Measurements from ENCODE around the gene BLACAT1. TPM values are rescaled to one million over a fixed set of nuclear protein-coding genes. Genes with fewer than 3 reads are reported as not detected.
A peak's percentile ranks its signal among the peaks of the same experiment; 100 is the strongest.

The BLACAT1 gene
- total and polyA plus RNA-seq, 4 donors = 0.44 to 2.1 (median 1.4) TPM

DNA sequence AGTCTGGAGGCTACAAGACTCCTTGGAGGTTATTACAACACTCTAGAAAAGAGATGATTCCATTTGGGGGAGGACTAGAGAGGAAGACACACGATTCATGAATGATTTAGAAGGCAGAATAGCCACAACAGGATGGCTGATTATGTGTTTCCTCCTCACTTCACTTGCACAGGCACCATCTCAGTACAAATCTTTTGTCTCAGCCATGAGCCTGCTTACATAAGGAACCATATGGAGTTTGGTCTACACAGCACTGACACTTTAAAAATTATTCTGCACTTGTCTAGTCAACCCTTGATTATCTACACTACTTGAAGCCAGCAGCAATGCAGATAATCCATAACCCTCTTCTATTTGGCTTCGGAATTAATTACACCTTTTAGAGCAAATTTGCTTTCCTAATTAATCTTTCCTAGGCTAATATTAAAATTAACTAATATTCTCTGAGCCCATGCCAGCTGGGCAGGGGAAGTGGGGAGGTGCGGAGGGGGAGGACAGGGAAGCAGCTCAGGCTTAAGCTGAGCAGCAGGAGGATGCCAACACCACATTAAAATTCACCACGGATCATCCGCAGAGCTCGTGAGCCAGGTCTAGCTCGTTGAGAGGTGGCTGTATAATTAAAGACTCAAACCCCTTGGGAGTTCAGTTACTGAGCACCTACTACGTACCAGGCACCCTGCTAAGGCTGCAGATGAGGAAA, 30.8 kb downstream of the BLACAT1 start:
- 50% methylated on average over 1 of the region's 8 CpGs for WGBS (ENCODE audit: insufficient coverage)
- no peak overlapping the region for H3K27ac ChIP-seq (ENCODE audit: low read depth, low read length)
- H3K9me3 ChIP-seq (ENCODE audit: control insufficient read depth, insufficient read depth, low read length) = no peaks in the 10 kb centered on the region
- peaks cover 9% of the 10 kb centered on the region for H3K4me1 ChIP-seq (ENCODE audit: control insufficient read depth, insufficient read depth, low read length)
- DNase-seq (ENCODE audit: low read depth in 4 of 6, low spot score in 6 of 6) = peak in 2 of 6 donors; percentile 69 to 71
- no peaks in the 10 kb centered on the region for H3K36me3 ChIP-seq (ENCODE audit: control insufficient read depth, insufficient read depth, low read length)
- H3K4me3 ChIP-seq (ENCODE audit: low read depth, low read length) = no peak overlapping the region
- no peaks in the 10 kb centered on the region for H3K27me3 ChIP-seq (ENCODE audit: control insufficient read depth, insufficient read depth, low read length)

- H3K4me3 ChIP-seq (ENCODE audit: low read depth, low read length) = no peak overlapping the region
- H3K27ac ChIP-seq (ENCODE audit: low read depth, low read length) = no peak overlapping the region
- WGBS (ENCODE audit: insufficient coverage) = 100% methylated on average over 2 of the region's 6 CpGs
- no peaks in the 10 kb centered on the region for H3K9me3 ChIP-seq (ENCODE audit: control insufficient read depth, insufficient read depth, low read length)
- peak in 1 of 6 donors; percentile 50 for DNase-seq (ENCODE audit: low read depth in 4 of 6, low spot score in 6 of 6)
- H3K36me3 ChIP-seq (ENCODE audit: control insufficient read depth, insufficient read depth, low read length) = no peaks in the 10 kb centered on the region
- no peaks in the 10 kb centered on the region for H3K27me3 ChIP-seq (ENCODE audit: control insufficient read depth, insufficient read depth, low read length)
- H3K4me1 ChIP-seq (ENCODE audit: control insufficient read depth, insufficient read depth, low read length) = peaks cover 4% of the 10 kb centered on the region
Measured at GRCh38 chr1:205423814-205424399, 31.9 kb downstream of the BLACAT1 start.

DNA sequence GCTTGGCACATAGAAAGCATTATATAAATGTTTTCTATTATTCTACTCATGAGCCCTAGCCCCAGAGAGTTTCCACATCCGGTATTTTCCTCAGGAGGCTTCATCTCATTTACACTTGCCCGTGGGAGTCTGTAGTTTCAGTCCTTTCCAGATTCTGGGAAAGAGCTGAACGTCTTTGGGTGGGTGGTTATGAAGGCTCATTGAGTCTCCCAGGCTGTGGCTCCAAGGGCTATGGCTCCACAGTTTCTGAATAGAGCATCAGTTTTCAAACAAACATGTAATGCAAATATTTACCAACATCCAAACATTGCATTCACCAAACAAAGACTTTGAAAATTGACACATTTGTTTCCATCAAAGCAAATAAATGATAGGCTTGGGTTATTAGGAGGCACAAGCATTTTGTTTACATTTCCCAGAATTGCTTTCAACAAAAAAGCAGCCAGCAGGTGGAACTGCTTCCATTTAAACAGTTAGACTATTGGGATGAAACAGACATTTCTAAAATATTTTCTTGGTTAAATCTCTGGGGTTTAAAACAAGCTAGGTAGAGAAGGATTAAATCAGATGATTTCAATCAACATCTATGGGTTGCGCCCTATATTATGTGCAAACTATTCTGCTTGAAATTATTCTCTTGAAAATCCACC, 32.7 kb downstream of the BLACAT1 start:
- 20% methylated on average over 1 of the region's 4 CpGs for WGBS (ENCODE audit: insufficient coverage)
- Histone ChIP-seq H3K4me1 (ENCODE audit: control insufficient read depth, insufficient read depth, low read length) (peaks cover 4% of the 10 kb centered on the region), H3K27me3 (ENCODE audit: control insufficient read depth, insufficient read depth, low read length) (no peaks in the 10 kb centered on the region), H3K4me3 (ENCODE audit: low read depth, low read length) (no peak overlapping the region), H3K36me3 (ENCODE audit: control insufficient read depth, insufficient read depth, low read length) (no peaks in the 10 kb centered on the region), H3K27ac (ENCODE audit: low read depth, low read length) (no peak overlapping the region), H3K9me3 (ENCODE audit: control insufficient read depth, insufficient read depth, low read length) (no peaks in the 10 kb centered on the region)
- DNase-seq (ENCODE audit: low read depth in 4 of 6, low spot score in 6 of 6) = peak in 1 of 6 donors; percentile 69

- Histone ChIP-seq H3K27ac (ENCODE audit: low read depth, low read length) (no peak within 1 kb of the TSS), H3K4me1 (ENCODE audit: control insufficient read depth, insufficient read depth, low read length) (peaks cover 4% of the 10 kb centered on the region), H3K4me3 (ENCODE audit: low read depth, low read length) (no peak within 1 kb of the TSS), H3K27me3 (ENCODE audit: control insufficient read depth, insufficient read depth, low read length) (no peaks in the 10 kb centered on the region), H3K9me3 (ENCODE audit: control insufficient read depth, insufficient read depth, low read length) (no peaks in the 10 kb centered on the region), H3K36me3 (ENCODE audit: control insufficient read depth, insufficient read depth, low read length) (no peaks in the 10 kb centered on the region)
- WGBS (ENCODE audit: insufficient coverage) = 33% methylated on average over 1 of the region's 2 CpGs
- DNase-seq (ENCODE audit: low read depth in 4 of 6, low spot score in 6 of 6) = no peak
Measured at GRCh38 chr1:205421798-205422197, 34.0 kb downstream of the BLACAT1 start, which contains the start of gene LEMD1. Gene LEMD1, minus strand, starts transcription at chr1:205422056. Its CDS starts 1,520 bp downstream, at chr1:205420536.

- Histone ChIP-seq H3K27ac (ENCODE audit: low read depth, low read length) (no peak overlapping the region), H3K4me1 (ENCODE audit: control insufficient read depth, insufficient read depth, low read length) (peaks cover 4% of the 10 kb centered on the region), H3K36me3 (ENCODE audit: control insufficient read depth, insufficient read depth, low read length) (no peaks in the 10 kb centered on the region), H3K27me3 (ENCODE audit: control insufficient read depth, insufficient read depth, low read length) (no peaks in the 10 kb centered on the region), H3K9me3 (ENCODE audit: control insufficient read depth, insufficient read depth, low read length) (no peaks in the 10 kb centered on the region), H3K4me3 (ENCODE audit: low read depth, low read length) (no peak overlapping the region)
- no CpG with 5 or more reads among the region's 2 CpGs for WGBS (ENCODE audit: insufficient coverage)
- DNase-seq (ENCODE audit: low read depth in 4 of 6, low spot score in 6 of 6) = peak in 1 of 6 donors; percentile 85
Measured at GRCh38 chr1:205420938-205421337, 34.9 kb downstream of the BLACAT1 start.

DNA sequence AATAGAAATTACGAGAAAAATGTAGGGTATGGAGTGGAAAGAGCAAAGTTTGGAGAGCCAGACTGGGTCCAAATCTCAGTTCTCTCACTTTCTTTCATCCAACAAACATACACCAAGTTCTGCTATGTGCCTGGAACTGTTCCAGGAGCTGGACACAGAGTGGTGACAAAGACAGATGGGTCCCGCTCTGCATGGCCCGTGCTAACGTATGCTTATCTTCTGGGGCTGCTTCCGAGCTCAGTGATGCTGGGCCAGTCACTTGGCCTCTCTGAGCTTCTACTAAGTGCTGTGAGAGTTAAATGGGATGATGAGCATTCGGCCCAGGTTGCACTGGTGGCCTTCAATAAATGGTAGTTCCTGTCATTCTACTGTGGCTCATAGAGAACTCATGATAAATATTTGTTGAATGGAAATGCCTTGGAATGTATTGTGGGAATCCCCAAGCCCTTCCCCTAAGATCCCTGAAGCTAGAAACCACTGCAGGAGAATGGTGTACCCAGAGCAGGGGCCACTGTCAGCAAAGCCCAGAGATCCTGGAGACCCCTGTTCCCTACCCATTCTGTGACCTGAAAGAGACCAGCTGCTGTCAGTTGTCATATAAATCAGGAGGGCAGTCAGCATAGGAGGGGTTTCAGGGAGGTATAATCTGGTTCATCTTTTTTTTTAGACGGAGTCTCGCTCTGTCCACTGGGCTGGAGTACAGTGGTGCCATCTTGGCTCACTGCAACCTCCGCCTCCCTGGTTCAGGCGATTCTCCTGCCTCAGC, 37.8 kb downstream of the BLACAT1 start:
- Histone ChIP-seq H3K27me3 (ENCODE audit: control insufficient read depth, insufficient read depth, low read length) (peaks cover 2% of the 10 kb centered on the region), H3K4me3 (ENCODE audit: low read depth, low read length) (no peak overlapping the region), H3K4me1 (ENCODE audit: control insufficient read depth, insufficient read depth, low read length) (no peaks in the 10 kb centered on the region), H3K9me3 (ENCODE audit: control insufficient read depth, insufficient read depth, low read length) (no peaks in the 10 kb centered on the region), H3K36me3 (ENCODE audit: control insufficient read depth, insufficient read depth, low read length) (no peaks in the 10 kb centered on the region), H3K27ac (ENCODE audit: low read depth, low read length) (no peak overlapping the region)
- WGBS (ENCODE audit: insufficient coverage) = 66% methylated on average over 8 of the region's 10 CpGs
- DNase-seq (ENCODE audit: low read depth in 4 of 6, low spot score in 6 of 6) = peak in 1 of 6 donors; percentile 47

DNA sequence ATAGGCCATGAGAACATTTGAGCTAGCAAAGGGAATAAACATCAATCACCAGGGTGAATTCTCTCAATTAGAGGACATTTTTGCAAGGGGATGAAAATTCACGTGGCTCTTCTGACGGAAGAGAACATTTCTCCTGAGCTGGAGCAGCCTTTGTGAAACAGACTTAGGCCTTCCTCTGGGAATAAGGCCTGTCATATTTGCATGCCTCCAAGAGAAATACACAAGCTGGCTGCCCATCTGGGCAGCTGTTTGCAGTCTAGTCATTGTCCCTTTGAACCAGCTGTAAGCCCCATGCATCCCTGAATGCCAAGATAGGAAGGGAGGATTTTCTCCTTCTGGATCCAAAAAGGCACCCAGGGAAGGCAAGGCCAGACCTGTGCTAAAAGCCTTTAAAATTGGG, 39.5 kb downstream of the BLACAT1 start:
- 80% methylated on average over 2 of the region's 2 CpGs for WGBS (ENCODE audit: insufficient coverage)
- H3K4me1 ChIP-seq (ENCODE audit: control insufficient read depth, insufficient read depth, low read length) = no peaks in the 10 kb centered on the region
- no peak overlapping the region for H3K27ac ChIP-seq (ENCODE audit: low read depth, low read length)
- H3K4me3 ChIP-seq (ENCODE audit: low read depth, low read length) = no peak overlapping the region
- H3K27me3 ChIP-seq (ENCODE audit: control insufficient read depth, insufficient read depth, low read length) = peaks cover 2% of the 10 kb centered on the region
- no peaks in the 10 kb centered on the region for H3K36me3 ChIP-seq (ENCODE audit: control insufficient read depth, insufficient read depth, low read length)
- no peaks in the 10 kb centered on the region for H3K9me3 ChIP-seq (ENCODE audit: control insufficient read depth, insufficient read depth, low read length)
- peak in 1 of 6 donors; percentile 71 for DNase-seq (ENCODE audit: low read depth in 4 of 6, low spot score in 6 of 6)

DNA sequence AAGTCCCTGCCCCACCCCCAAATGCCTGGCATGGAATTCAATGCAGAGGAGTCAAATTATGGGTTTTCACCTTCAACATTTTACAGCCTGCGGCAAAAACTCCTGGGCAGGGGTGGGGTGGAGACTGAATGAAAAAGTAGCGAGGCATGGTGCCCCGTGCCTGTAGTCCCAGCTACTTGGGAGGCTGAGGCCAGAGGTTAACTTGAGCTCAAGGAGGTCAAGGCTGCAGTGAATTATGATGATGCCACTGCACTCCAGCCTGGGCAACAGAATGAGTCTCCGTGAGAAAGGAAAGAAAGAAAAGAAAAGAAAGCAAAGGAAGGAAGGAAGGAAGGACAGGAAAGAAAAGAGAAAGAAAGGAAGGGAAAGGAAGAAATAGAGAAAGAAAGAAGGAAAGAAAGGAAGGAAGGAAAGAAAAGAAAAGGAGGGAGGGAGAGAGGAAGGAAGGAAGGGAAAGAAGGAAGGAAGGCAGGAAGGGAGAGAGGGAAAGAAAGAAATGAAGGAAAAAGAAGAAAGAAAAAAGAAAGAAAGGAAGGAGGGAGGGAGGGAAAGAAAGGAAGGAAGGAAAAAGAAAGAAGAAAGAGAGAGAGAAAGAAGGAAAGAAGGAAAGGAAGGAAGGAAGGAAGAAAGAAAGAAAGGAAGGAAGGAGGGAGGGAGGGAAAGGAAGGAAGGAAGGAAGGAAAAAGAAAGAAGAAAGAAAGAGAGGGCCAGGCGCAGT, 45.1 kb downstream of the BLACAT1 start:
- Histone ChIP-seq H3K27me3 (ENCODE audit: control insufficient read depth, insufficient read depth, low read length) (peaks cover 2% of the 10 kb centered on the region), H3K9me3 (ENCODE audit: control insufficient read depth, insufficient read depth, low read length) (no peaks in the 10 kb centered on the region), H3K27ac (ENCODE audit: low read depth, low read length) (no peak overlapping the region), H3K36me3 (ENCODE audit: control insufficient read depth, insufficient read depth, low read length) (no peaks in the 10 kb centered on the region), H3K4me3 (ENCODE audit: low read depth, low read length) (no peak overlapping the region), H3K4me1 (ENCODE audit: control insufficient read depth, insufficient read depth, low read length) (no peaks in the 10 kb centered on the region)
- no peak for DNase-seq (ENCODE audit: low read depth in 4 of 6, low spot score in 6 of 6)
- 50% methylated on average over 4 of the region's 5 CpGs for WGBS (ENCODE audit: insufficient coverage)

DNA sequence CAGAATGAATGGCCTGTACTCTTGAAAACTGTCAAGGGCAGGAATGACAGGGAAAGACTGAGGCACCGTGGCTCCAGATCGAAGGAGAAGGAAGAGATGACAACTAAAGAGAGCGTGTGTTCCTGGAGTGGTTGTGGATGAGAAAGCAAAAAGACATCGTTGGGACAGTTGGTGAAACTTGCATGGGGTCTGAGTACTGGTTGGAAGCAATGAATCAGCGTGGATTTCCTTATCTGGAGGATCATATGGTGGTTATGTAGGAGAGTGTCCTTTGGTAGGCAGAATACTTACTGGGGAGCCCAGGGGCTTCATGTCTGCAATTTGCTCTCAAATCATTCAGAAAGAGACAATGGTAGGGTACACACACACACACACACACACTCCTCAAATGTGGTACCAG, 47.9 kb downstream of the BLACAT1 start:
- no peaks in the 10 kb centered on the region for H3K4me1 ChIP-seq (ENCODE audit: control insufficient read depth, insufficient read depth, low read length)
- WGBS (ENCODE audit: insufficient coverage) = 78% methylated on average over 5 of the region's 5 CpGs

More for the DNA sequence above, 47.9 kb downstream of the BLACAT1 start:
- no peaks in the 10 kb centered on the region for H3K36me3 ChIP-seq (ENCODE audit: control insufficient read depth, insufficient read depth, low read length)
- H3K4me3 ChIP-seq (ENCODE audit: low read depth, low read length) = no peak overlapping the region
- no peak for DNase-seq (ENCODE audit: low read depth in 4 of 6, low spot score in 6 of 6)
- H3K27ac ChIP-seq (ENCODE audit: low read depth, low read length) = no peak overlapping the region
- no peaks in the 10 kb centered on the region for H3K27me3 ChIP-seq (ENCODE audit: control insufficient read depth, insufficient read depth, low read length)
- no peaks in the 10 kb centered on the region for H3K9me3 ChIP-seq (ENCODE audit: control insufficient read depth, insufficient read depth, low read length)

All from spinal cord (tissue), 10 donors.